GM23338 (cell line): ENCODE data around the gene UBE2D1.

Experiments used
- CTCF ChIP-seq, 2 experiments: fragments of 200-600 bp in 1 of 2; sonication (generic) in 1 of 2; conservative IDR thresholded peaks; 2 replicates each; pipeline versions ENCODE4 v1.5.1 to v1.6.1; 2016 to 2017; ENCODE audit warnings: antibody characterized with exemption in 2 of 2, low read depth in 2 of 2, mild to moderate bottlenecking in 2 of 2, moderate library complexity in 1 of 2
- EZH2 ChIP-seq: fragments of 200-600 bp; sonication (generic); IDR thresholded peaks from one replicate; pipeline ENCODE4 v1.8.0; 2017; ENCODE audit warnings: antibody characterized with exemption, mild to moderate bottlenecking, low read depth; ENCODE audit not compliant: unreplicated experiment
- EZH2phosphoT487 ChIP-seq: fragments of 200-600 bp; sonication (generic); IDR thresholded peaks from one replicate; pipeline ENCODE4 v1.8.1; 2018; ENCODE audit warnings: antibody characterized with exemption; ENCODE audit not compliant: unreplicated experiment
- JUNB ChIP-seq: IDR thresholded peaks from one replicate; pipeline ENCODE4 v1.6.1; 2016; ENCODE audit warnings: antibody characterized with exemption; ENCODE audit not compliant: unreplicated experiment
- POLR2AphosphoS5 ChIP-seq: IDR thresholded peaks from 2 replicates; pipeline ENCODE4 v1.6.1; 2016; ENCODE audit warnings: antibody characterized with exemption, low read depth
- TF ChIP-seq, protein P1 (sequence below): IDR thresholded peaks from one replicate; pipeline ENCODE4 v1.6.1; 2018; ENCODE audit warnings: antibody characterized with exemption; ENCODE audit not compliant: unreplicated experiment

- TF ChIP-seq EZH2phosphoT487 (no peak), CTCF (conservative IDR thresholded peaks at IDR 0.05; ENCODE audit: low read depth in 2 of 2) (no peak), EZH2 (no peak), JUNB (no peak), POLR2AphosphoS5 (no peak)
- TF ChIP-seq, protein P1, sequence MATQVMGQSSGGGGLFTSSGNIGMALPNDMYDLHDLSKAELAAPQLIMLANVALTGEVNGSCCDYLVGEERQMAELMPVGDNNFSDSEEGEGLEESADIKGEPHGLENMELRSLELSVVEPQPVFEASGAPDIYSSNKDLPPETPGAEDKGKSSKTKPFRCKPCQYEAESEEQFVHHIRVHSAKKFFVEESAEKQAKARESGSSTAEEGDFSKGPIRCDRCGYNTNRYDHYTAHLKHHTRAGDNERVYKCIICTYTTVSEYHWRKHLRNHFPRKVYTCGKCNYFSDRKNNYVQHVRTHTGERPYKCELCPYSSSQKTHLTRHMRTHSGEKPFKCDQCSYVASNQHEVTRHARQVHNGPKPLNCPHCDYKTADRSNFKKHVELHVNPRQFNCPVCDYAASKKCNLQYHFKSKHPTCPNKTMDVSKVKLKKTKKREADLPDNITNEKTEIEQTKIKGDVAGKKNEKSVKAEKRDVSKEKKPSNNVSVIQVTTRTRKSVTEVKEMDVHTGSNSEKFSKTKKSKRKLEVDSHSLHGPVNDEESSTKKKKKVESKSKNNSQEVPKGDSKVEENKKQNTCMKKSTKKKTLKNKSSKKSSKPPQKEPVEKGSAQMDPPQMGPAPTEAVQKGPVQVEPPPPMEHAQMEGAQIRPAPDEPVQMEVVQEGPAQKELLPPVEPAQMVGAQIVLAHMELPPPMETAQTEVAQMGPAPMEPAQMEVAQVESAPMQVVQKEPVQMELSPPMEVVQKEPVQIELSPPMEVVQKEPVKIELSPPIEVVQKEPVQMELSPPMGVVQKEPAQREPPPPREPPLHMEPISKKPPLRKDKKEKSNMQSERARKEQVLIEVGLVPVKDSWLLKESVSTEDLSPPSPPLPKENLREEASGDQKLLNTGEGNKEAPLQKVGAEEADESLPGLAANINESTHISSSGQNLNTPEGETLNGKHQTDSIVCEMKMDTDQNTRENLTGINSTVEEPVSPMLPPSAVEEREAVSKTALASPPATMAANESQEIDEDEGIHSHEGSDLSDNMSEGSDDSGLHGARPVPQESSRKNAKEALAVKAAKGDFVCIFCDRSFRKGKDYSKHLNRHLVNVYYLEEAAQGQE = no peak
Observed at GRCh38 chr10:58409956-58410610, 75.3 kb downstream of the UBE2D1 start.
